ENCODE measurements around the gene IL19.

IL19 gene

DNA sequence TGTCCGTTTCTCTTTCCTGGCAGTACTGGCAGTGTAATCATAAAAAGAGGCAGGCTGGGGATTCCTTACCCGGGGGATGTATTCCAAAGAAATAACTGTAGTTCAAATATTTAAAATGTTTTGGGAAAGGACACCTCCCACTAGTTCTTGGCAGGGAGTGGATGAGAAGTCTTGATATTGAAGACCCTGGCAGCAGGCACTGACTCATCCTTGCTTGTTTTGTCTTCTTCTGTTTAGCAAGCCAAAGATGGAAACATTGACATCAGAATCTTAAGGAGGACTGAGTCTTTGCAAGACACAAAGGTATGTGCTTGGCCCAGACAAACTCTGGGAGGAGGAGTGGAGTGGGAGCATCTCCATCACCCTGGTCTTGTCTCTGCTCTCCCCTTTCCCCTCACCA, 95.5 kb downstream of the IL19 start:
- no peak for DNase-seq

DNA sequence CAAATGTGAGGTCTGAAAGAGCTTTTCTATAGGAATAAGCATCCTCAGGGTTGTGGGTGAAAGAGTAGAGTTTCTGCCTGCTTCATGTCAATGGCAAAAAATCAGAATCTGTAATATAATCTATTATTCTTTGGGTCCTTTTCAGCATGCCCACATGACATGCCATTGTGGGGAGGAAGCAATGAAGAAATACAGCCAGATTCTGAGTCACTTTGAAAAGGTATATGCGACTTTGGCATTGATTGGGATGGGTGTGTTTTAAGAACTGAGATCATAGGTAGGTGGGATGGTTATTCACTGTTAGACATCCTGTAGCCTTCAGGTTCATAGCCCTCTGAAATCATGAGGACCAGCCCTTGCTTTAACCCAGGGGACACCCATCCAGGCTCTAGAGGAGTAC, 96.7 kb downstream of the IL19 start:
- DNase-seq: no peak

DNA sequence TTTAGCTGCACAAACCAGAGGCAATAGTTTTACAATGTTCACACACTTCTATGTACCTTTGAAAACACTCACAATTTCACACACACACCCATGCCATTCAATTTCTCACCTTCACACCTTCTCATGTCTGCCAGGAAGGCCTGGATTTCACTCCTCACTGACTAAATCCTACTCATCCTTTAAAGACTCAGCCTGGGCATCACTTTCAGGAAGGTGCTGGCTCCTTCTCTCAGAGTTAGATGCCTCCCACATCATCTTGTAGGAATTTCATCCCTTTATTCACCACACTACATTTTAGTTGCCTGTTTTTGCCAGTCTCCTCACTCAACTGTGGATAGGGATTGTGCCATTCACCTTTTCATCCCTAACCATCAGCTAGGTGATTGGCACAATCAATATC, 97.1 kb downstream of the IL19 start:
- no peak for DNase-seq

DNA sequence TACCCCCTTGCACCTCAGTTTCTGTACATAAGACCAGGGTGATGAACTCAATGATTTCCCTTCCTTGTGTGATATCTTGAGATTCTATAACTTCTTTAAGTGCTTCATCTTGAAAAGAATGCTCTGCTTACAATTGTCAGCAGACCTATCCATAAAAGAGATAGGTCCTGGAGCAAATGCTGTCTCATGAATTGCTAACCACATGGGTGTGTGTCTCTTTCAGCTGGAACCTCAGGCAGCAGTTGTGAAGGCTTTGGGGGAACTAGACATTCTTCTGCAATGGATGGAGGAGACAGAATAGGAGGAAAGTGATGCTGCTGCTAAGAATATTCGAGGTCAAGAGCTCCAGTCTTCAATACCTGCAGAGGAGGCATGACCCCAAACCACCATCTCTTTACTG, 97.7 kb downstream of the IL19 start:
- DNase-seq: no peak

DNA sequence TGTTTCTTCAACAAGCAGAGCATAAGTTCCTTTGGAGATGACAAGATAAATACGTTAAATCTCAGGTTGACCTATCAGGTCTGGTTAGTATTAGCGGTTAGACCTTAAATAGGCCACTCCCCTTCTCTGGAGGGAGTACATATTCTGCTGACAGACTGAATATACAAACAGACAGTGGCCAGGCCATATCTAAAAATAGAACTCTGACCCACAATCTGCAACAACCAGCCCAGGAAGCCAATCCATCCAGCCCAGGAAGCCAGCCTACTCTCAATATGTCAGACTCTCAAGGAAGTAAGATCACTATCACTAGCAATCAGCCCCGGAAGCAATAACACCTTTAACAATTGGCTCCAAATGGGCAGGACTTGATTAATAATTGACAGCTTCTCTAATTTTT, 101.6 kb downstream of the IL19 start:
- DNase-seq: no peak

DNA sequence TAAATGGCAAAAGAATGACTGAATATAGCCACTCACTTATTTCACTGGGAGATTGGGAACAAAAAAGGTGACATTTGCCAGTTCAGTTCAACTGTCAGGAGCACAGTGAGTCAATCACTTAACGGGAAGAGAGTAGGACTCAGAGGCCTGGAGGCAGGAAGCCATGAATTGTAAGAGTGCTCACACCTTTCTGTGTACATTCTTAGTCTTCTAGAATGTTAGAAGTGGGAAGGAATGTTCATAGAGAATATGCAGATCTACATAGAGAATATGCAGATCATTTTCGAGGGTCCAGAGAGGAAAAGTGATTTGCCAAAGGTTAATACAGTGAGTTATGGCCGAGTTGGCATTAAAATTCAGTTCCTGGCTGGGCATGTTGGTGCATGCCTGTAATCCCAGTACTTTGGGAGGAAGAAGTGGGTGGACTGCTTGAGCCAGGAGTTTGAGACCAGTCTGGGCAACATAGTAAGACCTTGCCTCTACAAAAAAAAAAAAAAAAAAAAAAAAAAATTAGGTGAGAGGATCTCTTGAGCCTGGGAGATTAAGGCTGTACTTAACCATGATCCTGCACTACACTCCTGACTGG, 103.1 kb downstream of the IL19 start:
- no peak for DNase-seq

DNA sequence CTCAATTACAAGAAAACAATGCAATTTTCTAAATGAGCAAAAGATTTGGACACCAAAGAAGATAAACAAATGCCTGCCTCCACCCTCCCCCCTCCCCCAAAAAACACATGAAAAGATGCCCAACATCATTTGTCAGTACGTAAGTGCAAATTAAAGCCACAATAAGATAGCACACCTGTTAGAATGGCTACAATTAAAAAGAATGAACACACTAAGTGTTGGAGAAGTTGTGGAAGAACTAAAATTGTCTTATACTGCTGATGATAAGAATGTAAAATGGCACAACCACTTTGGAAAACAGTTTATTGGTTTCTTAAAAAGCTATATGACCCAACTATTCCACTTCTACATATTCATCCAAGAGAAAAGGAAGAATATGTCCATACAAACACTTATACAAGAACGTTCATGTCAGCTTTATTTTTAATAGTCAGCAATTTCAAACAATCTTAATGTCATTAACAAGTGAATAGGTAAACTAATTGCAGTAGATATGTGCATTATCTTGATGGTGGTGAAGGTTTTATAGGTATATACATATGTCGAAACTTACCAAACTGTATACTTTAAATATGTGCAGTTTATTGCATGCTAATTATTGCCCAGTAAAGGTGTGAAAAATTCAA, 105.3 kb downstream of the IL19 start:
- DNase-seq: no peak

DNA sequence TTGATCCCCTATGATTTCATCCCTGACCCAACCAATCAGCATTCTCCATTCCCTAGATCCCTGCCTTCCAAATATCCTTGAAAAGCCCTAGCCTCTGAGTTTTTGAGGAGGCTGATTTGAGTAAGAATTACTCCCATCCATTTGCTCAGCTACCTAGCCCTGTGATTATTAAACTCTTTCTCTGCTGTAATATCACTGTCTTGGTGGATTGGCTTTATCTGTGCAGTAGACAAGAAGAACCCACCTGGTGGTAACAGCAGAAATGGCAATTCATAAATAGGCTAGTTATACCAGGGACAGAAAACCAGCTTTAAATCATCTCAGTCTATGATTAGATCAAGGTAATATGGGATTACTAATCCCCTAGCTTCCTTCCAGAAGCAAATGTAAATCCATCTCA, 107.9 kb downstream of the IL19 start:
- no peak for DNase-seq

DNA sequence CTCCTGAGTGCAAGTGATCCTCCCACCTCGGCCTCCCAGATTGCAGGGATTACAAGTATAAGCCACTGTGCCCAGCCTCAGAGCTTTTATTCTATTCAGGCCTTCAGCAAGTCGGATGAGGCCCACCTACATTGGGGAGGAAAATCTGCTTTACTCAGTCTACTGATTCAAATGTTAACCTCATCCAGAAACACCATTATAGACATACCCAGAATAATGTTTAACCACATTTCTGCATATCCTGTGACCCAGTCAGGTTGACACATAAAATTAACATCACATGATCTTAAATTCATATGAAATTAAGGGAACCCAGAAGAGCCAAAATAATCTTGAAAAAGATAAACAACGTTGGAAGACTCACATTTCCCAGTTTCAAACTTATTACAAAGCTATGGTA, 109.7 kb downstream of the IL19 start:
- no peak for DNase-seq

DNA sequence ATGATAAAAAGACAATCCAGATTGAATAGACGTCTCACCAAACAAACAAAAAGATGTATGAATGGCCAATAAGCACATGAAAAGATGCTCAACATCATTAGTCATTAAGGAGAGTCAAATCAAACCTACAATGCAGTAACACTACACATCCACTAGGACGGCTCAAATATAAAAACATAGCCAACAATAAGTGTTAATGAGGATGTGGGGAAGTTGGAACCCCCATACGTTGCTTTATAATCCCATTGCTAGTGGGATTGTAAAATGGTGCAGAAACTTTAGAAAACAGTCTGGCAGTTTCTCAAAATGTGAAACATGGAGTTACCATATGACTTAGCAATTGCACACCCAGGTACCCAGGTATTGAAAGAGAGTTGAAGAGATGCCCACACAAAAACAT, 112.0 kb downstream of the IL19 start:
- DNase-seq: no peak

DNA sequence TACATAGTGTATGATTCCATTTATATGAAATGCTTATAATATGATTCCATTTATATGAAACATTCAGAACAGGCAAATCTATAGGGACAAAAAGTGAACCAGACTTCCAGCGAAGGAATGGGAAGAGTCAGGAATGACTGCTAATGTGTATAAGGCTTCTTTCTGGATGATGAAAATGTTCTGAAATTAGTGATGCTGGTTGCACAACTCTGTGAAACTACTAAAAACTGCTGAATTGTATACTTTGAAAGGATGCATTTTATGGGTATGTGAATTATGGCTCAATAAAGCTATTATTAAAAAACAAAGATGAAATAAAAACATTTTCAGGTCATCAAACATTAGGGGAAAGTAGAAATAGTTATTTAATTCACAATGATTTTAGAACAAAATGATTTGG, 112.6 kb downstream of the IL19 start:
- no peak for DNase-seq

DNA sequence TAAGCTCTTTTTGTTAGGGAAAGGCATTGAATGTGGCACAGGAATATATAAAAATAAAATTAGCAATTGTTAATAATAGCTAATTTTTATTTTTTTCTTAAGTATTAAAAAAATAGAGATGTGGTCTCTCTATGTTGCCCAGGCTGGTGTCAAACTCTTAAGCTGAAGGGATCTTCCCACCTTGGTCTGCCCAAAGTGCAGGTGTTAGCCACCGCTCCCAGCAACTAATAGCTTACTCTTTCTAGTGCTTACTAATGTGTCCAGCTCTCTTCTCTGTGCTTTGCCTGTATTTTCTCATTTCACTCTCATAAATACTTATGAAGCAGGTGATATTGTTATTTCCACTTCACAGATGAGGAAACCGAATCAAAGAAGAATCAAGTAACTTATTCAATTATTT, 113.3 kb downstream of the IL19 start:
- no peak for DNase-seq

DNA sequence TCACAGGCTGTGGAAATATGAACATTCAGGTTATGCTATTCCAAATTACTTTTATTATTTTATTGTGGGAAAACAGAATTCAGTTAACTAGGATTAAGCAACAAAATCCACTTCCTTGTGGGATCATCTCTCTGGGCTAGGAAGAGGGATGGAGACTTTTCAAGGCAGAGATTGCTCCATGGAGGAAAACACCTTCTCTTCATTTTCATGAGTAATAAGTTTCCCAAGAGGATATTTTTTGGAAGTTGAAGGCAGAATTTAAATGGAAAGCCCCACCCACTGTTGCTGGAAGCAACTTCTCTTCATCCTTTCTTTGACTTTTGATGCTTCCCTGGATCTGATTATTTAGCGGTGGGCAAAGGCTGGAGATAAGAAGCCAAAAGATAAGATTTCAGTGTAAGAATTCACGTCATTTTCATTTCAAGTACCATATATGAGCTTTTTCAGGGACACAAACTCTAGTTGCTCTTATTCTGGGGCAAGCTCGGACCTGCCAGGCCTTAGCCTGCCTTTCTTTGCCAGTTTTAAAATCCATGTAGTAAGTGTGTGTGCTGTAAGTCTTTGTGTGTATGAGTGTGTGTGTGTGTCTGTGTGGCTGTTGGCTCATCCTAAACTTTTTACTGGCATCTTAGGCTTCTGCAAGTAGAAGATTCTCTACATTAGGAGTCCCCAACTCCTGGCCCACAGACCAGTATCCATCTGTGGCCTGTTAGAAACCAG, 114.9 kb downstream of the IL19 start:
- no peak for DNase-seq

DNA sequence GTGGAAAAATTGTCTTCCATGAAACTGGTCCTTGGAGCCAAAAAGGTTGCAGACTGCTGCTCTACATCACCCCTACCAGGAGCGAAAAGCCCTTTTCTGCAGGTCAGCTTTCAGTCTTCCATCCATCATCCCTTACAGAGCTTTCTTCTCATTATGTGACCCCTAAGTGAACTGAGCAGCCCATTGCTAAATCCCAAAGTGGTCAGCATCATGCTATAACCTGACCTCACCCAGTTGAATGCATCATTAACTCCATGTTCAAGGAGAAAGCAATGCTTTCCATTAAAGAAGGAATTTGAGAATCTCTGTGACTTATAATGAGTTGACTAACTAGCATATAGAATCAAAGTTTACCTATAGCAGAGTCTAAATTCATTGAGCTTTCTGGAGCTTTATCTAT, 116.3 kb downstream of the IL19 start:
- no peak for DNase-seq

DNA sequence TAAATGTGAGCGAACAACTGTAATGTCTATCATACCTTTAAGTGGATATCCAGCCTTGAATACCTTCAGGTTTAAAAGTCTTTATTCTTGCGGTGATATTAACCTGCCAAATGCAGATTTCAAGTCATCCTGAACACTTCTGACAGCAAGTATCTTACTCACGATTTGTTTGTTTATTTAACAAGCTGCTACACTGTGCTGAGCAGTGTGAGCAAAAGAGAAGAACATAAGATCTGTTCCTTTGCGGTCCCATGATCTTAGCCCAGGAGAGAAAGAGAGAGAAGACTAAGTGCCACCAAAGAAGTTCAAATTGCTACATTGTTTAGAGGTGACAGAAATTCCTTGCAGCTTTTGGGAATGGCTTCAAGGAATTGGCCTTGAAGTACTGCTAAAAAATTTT, 117.1 kb downstream of the IL19 start:
- no peak for DNase-seq

DNA sequence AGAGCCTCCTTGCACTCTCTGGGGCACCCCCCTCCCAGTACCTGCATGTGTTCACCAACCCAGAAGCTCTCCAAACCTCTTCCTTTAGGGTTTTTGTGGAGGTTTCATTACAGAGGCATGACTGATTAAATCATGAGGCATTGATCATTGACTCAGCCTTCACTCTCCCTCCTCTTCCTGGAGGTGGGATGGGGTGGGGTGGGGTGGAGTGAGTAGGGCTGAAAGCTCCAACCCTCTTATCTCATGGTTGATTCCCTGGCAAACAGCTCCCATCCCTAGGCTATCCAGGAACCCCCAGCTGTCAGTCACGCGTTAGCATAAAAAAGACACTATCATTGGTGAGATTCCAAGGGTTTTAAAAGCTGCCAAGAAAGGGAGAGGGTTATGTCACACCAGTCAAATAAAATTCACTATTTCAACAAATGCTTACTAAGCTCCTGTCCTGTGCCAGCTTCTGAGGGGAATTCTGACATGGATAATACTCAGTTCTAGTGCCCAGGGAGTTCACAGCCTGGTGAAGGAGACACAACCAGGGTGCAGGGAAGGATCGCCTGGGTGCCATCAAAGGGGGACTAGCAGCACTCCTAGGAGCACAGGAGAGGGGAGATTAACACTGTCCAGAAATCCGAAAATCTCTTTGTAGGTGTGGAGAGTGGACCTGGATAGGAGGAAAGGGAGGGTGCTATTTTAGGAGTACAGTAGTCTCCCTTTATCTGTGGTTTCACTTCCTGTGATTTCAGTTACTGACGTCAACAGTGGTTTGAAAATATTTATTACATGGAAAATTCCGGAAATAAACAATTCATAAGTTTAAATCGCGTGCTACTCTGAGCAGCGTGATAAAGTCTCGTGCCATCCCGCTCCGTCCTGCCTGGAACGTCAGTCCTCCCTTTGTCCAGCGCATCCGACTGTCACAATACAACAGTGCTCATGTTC, 119.8 kb downstream of the IL19 start:
- no peak for DNase-seq

DNA sequence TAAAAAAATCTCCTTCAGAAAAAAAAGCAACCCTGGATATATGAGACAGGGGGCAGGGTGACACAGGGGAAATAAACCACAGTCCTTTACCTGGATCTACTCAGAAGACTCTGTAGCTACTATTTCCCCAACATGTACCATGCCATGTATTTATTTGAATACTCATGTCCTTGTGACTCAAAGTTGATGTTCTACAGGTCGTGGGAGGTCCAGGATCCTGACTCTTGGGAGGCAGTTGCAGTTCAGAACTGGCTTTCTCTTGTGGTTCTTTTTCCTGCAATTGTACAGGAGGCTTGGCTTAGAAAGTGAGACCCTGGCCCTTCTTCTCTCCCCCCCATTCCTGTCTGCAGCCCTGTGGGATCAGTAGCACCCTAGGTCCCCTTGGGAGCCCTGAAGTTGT, 120.8 kb downstream of the IL19 start:
- no peak for DNase-seq
